Naive thymus-derived CD4-positive, alpha-beta T cell (primary cell): ENCODE results near the gene MMS22L. TPM values are rescaled to one million over a fixed set of nuclear protein-coding genes. Genes with fewer than 3 reads are reported as not detected.
"Not testable (repeated sequence)": the region's sequence is repeated elsewhere in the genome, so short reads cannot be mapped to it uniquely, and the experiment has no call there.

ENCODE experiments used
- ATAC-seq: fragments of 150-1000 bp; cut with Tn5 transposase; 2 replicates; pipeline ENCODE4 v1.10.0; 2021; ENCODE audit warnings: mild to moderate bottlenecking, moderate library complexity
- CTCF ChIA-PET: fragments of 350-600 bp; sonication (Branson Sonifier 250); formaldehyde crosslinking; loops from one replicate; lab custom pipeline; 2021; ENCODE audit warnings: antibody characterized with exemption; lab: Charles Lee
- POLR2A ChIA-PET: fragments of 350-600 bp; sonication (Branson Sonifier 250); formaldehyde crosslinking; loops from one replicate; lab custom pipeline; 2021; ENCODE audit warnings: antibody characterized with exemption, inconsistent platforms; lab: Charles Lee
- DNase-seq, 9 donors: peaks; one replicate each; pipeline versions ENCODE4 v3.0.0 to v3.0.0-alpha.2; 2020 to 2022; ENCODE audit warnings: mixed read lengths in 1 of 9
- H3K27ac ChIP-seq: one replicate; pipeline ENCODE4 v1.7.0; 2013; ENCODE audit warnings: mild to moderate bottlenecking, low read depth, low read length, moderate library complexity
- H3K27me3 ChIP-seq, 2 donors: one replicate each; pipeline ENCODE4 v1.7.0; 2013; ENCODE audit warnings: low read length in 2 of 2, mild to moderate bottlenecking in 2 of 2, moderate library complexity in 2 of 2; ENCODE audit not compliant: control insufficient read depth in 2 of 2, insufficient read depth in 2 of 2
- H3K36me3 ChIP-seq, 3 experiments: 1 replicate in 2 of 3; 2 replicates in 1 of 3; pipeline ENCODE4 v1.7.0; 2013; ENCODE audit warnings: low read length in 3 of 3, mild to moderate bottlenecking in 3 of 3, moderate library complexity in 1 of 3; ENCODE audit not compliant: insufficient read depth in 3 of 3, control insufficient read depth in 2 of 3
- H3K4me1 ChIP-seq, 2 donors: one replicate each; pipeline ENCODE4 v1.7.0; 2013; ENCODE audit warnings: low read length in 2 of 2, mild to moderate bottlenecking in 2 of 2, moderate library complexity in 1 of 2; ENCODE audit not compliant: control insufficient read depth in 2 of 2, insufficient read depth in 2 of 2
- H3K4me3 ChIP-seq: 2 replicates; pipeline ENCODE4 v1.7.0; 2013; ENCODE audit warnings: mild to moderate bottlenecking, low read length
- H3K9me3 ChIP-seq, 3 experiments: 1 replicate in 2 of 3; 2 replicates in 1 of 3; pipeline ENCODE4 v1.7.0; 2013; ENCODE audit warnings: low read length in 3 of 3; ENCODE audit not compliant: control insufficient read depth in 2 of 3
- H3K27ac Mint-ChIP-seq, 9 donors: one replicate each; pipeline ENCODE4 v1.8.0; 2020 to 2022; ENCODE audit warnings: mixed read lengths in 9 of 9, mild to moderate bottlenecking in 8 of 9, moderate library complexity in 5 of 9, inconsistent platforms in 2 of 9
- H3K27me3 Mint-ChIP-seq, 5 donors: one replicate each; pipeline ENCODE4 v1.8.0; 2021 to 2022; ENCODE audit warnings: mixed read lengths in 5 of 5, mild to moderate bottlenecking in 1 of 5
- H3K36me3 Mint-ChIP-seq, 5 donors: one replicate each; pipeline ENCODE4 v1.8.0; 2020 to 2022; ENCODE audit warnings: mixed read lengths in 5 of 5, mild to moderate bottlenecking in 3 of 5, inconsistent platforms in 1 of 5
- H3K4me1 Mint-ChIP-seq, 7 donors: one replicate each; pipeline ENCODE4 v1.8.0; 2020 to 2022; ENCODE audit warnings: mixed read lengths in 7 of 7, mild to moderate bottlenecking in 3 of 7, inconsistent platforms in 1 of 7
- H3K4me3 Mint-ChIP-seq, 10 donors: one replicate each; pipeline ENCODE4 v1.8.0; 2020 to 2022; ENCODE audit warnings: mild to moderate bottlenecking in 10 of 10, mixed read lengths in 10 of 10, moderate library complexity in 6 of 10, inconsistent platforms in 2 of 10
- H3K9me3 Mint-ChIP-seq, 11 donors: one replicate each; pipeline ENCODE4 v1.8.0; 2020 to 2022; ENCODE audit warnings: mixed read lengths in 11 of 11, mild to moderate bottlenecking in 4 of 11, inconsistent platforms in 1 of 11, moderate library complexity in 1 of 11
- intact Hi-C, 2 donors: fragments of 100-400 bp; cut with micrococcal nuclease; formaldehyde crosslinking; loops; one replicate each; pipeline ENCODE4 v1.15.1; 2023
- polyA plus RNA-seq, 2 donors: library from polyadenylated mRNA; unstranded; fragments of 300-500 nt; fragmentation: Illumina TruSeq; gene quantifications; one replicate each; pipeline ENCODE4 v1.2.3, GENCODE V29; 2021
- total RNA-seq, 6 experiments: library from RNA in 5 of 6; stranded (reverse) in 5 of 6; gene quantifications; 1 replicate in 5 of 6; 2 replicates in 1 of 6; pipeline ENCODE4 v1.2.3 and lab custom pipeline; 2021 to 2026

The MMS22L gene
- total and polyA plus RNA-seq, 7 experiments from 2014 or later, result 4.0 to 48.1 (median 12.1) TPM

DNA sequence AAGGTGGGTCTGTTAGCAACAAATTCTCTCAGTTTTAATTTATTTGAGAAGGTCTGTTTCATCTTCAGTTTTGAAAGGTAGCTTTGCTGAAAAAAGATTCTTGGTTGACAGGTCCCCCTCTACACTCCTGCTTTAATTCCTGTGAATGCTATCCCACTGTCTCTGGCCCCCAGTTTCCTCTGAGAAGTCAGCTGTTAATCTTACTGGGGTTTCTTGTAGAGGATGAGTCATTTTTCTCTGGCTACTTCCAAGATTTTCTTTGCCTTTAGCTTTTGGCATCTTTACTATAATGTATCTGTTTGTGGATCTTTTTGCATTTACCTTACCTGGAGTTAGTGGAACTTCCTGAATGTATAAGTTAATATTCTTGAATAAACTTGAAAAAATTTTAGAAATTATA lies 122.7 kb downstream of the MMS22L start:
- H3K4me1 ChIP-seq, result no peaks in the 10 kb centered on the region
- CTCF ChIA-PET, result no interaction called here
- Mint-ChIP-seq H3K4me3 (no peak overlapping the region), H3K9me3 (peaks cover 0 to 29% (median 10%) of the 10 kb centered on the region in 11 donors), H3K4me1 (no peaks in the 10 kb centered on the region), H3K27me3 (no peaks in the 10 kb centered on the region), H3K36me3 (peaks cover 26 to 76% (median 68%) of the 10 kb centered on the region in 5 donors), H3K27ac (no peak overlapping the region)
- H3K4me3 ChIP-seq, result no peak overlapping the region
- H3K27me3 ChIP-seq, result no peaks in the 10 kb centered on the region
- POLR2A ChIA-PET, result no interaction called here
- ATAC-seq, result no peak
- intact Hi-C loops, result no loop called here
- H3K27ac ChIP-seq, result no peak overlapping the region
- H3K36me3 ChIP-seq, result peaks cover 0 to 12% (median 0%) of the 10 kb centered on the region in 3 experiments
- no peaks in the 10 kb centered on the region for H3K9me3 ChIP-seq
- DNase-seq, result no peak

DNA sequence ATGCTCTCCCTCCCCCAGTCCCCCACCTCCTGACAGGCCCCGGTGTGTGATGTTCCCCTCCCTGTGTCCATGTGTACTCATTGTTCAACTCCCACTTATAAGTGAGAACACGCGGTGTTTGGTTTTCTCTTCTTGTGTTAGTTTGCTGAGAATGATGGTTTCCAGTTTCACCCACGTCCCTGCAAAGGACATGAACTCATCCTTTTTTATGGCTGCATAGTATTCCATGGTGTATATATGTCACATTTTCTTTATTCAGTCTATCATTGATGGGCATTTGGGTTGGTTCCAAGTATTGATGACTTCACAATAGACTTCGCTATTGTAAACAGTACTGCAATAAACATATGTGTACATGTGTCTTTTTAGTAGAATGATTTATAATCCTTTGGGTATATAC lies 127.6 kb downstream of the MMS22L start:
- H3K4me3 Mint-ChIP-seq, ATAC-seq, H3K27ac ChIP-seq, H3K27me3 ChIP-seq, CTCF ChIA-PET, H3K9me3 ChIP-seq, H3K4me3 ChIP-seq, H3K27ac Mint-ChIP-seq, POLR2A ChIA-PET, H3K36me3 ChIP-seq, DNase-seq, intact Hi-C loops, H3K27me3 Mint-ChIP-seq, H3K4me1 ChIP-seq, H3K4me1 Mint-ChIP-seq: not testable (repeated sequence)
- H3K9me3 Mint-ChIP-seq, result peaks cover 0 to 27% (median 10%) of the 10 kb centered on the region in 11 donors
- peaks cover 18 to 46% (median 45%) of the 10 kb centered on the region in 5 donors for H3K36me3 Mint-ChIP-seq

DNA sequence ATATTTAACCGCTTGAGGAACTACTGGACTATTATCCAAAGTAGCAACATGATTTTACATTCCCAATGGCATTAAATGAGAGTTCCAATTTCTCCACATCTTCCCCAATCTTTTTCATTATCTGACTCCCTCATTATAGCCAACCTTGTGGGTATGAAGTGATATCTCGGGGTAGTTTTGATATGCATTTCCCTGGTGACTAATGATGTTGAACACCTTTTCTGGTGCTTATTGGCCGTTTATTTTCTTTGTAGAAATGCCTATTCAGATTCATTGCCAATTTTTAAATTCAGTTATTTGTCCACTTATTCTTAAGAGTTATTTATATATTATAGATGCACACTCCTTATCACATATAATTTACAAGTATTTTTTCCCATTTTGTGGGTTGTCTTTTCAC lies 129.0 kb downstream of the MMS22L start:
- no peaks in the 10 kb centered on the region for H3K9me3 ChIP-seq
- CTCF ChIA-PET, result no interaction called here
- Mint-ChIP-seq H3K27me3 (no peaks in the 10 kb centered on the region), H3K4me3 (no peak overlapping the region), H3K36me3 (peaks cover 16 to 47% (median 39%) of the 10 kb centered on the region in 5 donors), H3K4me1 (peaks cover 0 to 1% (median 0%) of the 10 kb centered on the region in 7 donors), H3K9me3 (peaks cover 0 to 26% (median 10%) of the 10 kb centered on the region in 11 donors), H3K27ac (no peak overlapping the region)
- H3K4me3 ChIP-seq, result no peak overlapping the region
- intact Hi-C loops, result no loop called here
- ATAC-seq (no peak), DNase-seq (no peak)
- no peaks in the 10 kb centered on the region for H3K4me1 ChIP-seq
- H3K27ac ChIP-seq, result no peak overlapping the region
- no peaks in the 10 kb centered on the region for H3K36me3 ChIP-seq
- no peaks in the 10 kb centered on the region for H3K27me3 ChIP-seq
- POLR2A ChIA-PET, result no interaction called here

DNA sequence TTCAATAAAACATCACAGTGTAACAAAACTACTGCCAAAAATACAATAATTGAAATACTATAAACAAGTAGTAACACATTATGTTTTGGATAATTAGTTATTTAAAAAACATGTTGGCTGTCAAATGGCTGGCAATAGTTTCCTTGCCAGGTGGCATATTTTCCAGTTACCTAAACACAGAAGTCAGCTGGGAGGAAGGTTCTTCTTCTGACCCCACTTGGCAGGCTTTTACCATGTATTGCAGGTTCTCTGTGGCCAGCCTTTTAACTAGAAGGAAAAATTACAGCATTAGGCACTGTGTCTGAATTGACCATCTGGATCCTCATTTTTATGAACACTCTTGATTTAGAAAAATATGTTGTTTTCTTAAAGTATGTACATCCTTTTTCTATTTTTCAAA lies 131.4 kb downstream of the MMS22L start:
- H3K4me1 Mint-ChIP-seq, result peaks cover 0 to 1% (median 0%) of the 10 kb centered on the region in 7 donors
- DNase-seq (no peak), ATAC-seq (no peak)
- Histone ChIP-seq H3K27me3 (no peaks in the 10 kb centered on the region), H3K27ac (no peak overlapping the region), H3K4me3 (no peak overlapping the region), H3K36me3 (no peaks in the 10 kb centered on the region), H3K9me3 (no peaks in the 10 kb centered on the region), H3K4me1 (no peaks in the 10 kb centered on the region)
- H3K9me3 Mint-ChIP-seq, result peaks cover 0 to 10% (median 4%) of the 10 kb centered on the region in 11 donors
- H3K27ac Mint-ChIP-seq, result no peak overlapping the region
- H3K4me3 Mint-ChIP-seq, result no peak overlapping the region
- peaks cover 7 to 33% (median 23%) of the 10 kb centered on the region in 5 donors for H3K36me3 Mint-ChIP-seq
- POLR2A ChIA-PET, result no interaction called here
- CTCF ChIA-PET, result no interaction called here
- H3K27me3 Mint-ChIP-seq, result no peaks in the 10 kb centered on the region
- intact Hi-C loops, result no loop called here

DNA sequence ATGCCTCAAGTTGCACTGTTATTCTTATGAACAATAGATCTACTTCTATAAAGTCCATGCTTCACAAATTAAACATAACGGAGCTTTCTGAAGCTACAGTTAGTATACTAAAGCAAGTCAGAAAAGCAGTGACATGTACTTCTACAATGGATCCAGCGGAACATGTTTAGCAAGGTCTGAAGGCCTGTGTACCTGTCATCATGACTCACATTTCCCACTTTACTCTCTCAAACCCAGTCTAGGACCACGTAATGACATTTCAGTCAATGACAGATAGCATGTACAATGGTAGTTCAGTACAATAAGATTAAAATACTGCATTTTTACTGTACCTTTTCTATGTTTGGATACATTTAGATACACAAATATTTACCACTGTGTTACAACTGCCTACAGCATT lies 132.1 kb downstream of the MMS22L start:
- intact Hi-C loops, result no loop called here
- peaks cover 0 to 6% (median 0%) of the 10 kb centered on the region in 11 donors for H3K9me3 Mint-ChIP-seq

DNA sequence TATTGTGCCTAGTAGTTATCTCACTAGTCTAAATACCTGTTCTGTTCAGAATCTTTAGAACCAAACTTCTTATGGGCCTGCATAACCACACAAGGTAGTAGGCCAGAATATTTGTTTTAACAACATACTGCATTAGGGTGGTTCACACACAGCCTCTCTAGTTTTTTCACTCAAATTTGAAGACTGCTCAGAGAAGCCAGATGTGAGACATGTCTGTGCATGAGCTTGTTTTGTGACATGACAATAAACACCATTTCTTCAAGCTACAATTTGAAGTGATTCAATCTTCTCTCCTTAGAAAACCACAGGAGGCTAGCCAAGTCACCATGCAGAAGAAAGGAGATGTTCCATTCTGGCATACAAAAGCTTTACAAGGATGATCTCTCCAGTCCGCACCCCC lies 135.6 kb downstream of the MMS22L start:
- ATAC-seq, result no peak
- no peak overlapping the region for H3K4me3 ChIP-seq
- H3K4me1 ChIP-seq, result no peaks in the 10 kb centered on the region
- H3K27ac Mint-ChIP-seq, result no peak overlapping the region
- H3K36me3 ChIP-seq, result no peaks in the 10 kb centered on the region
- DNase-seq, result no peak
- no peaks in the 10 kb centered on the region for H3K9me3 ChIP-seq
- peaks cover 0 to 26% (median 21%) of the 10 kb centered on the region in 5 donors for H3K36me3 Mint-ChIP-seq
- H3K27ac ChIP-seq, result no peak overlapping the region
- no peaks in the 10 kb centered on the region for H3K27me3 Mint-ChIP-seq
- no peak overlapping the region for H3K4me3 Mint-ChIP-seq
- H3K4me1 Mint-ChIP-seq, result no peaks in the 10 kb centered on the region
- H3K27me3 ChIP-seq, result no peaks in the 10 kb centered on the region
- ChIA-PET POLR2A (no interaction called here), CTCF (no interaction called here)
- no peaks in the 10 kb centered on the region for H3K9me3 Mint-ChIP-seq
- intact Hi-C loops, result no loop called here

More for the DNA sequence above, 132.1 kb downstream of the MMS22L start:
- CTCF ChIA-PET, result no interaction called here
- no peaks in the 10 kb centered on the region for H3K27me3 ChIP-seq
- H3K4me1 ChIP-seq, result no peaks in the 10 kb centered on the region
- Mint-ChIP-seq H3K27ac (no peak overlapping the region), H3K4me1 (peaks cover 0 to 1% (median 0%) of the 10 kb centered on the region in 7 donors), H3K4me3 (no peak overlapping the region), H3K36me3 (peaks cover under 1 to 26% (median 20%) of the 10 kb centered on the region in 5 donors), H3K27me3 (no peaks in the 10 kb centered on the region)
- no peak for DNase-seq
- H3K4me3 ChIP-seq, result no peak overlapping the region
- H3K36me3 ChIP-seq, result no peaks in the 10 kb centered on the region
- POLR2A ChIA-PET, result no interaction called here
- no peaks in the 10 kb centered on the region for H3K9me3 ChIP-seq
- no peak for ATAC-seq
- no peak overlapping the region for H3K27ac ChIP-seq

DNA sequence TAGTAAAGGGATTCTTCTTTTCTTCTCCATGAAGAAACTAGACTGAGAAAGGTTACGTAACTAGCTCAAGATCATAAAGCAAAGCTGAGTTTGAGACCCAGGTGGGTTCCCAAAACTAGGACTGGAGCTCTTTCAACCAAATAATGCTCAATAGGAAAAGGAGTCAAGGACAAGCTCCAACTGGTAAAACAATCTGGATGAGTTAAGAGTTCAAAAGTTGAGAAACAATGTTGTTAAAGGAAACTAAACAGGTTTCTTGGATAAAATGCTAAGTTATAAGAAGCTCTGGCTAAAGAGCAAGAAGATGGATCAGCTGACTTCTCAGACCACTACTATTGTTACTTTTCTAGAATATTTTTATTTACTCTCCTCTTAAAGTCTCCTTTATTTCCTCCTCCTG lies 137.3 kb downstream of the MMS22L start:
- H3K27ac ChIP-seq, result no peak overlapping the region
- H3K4me1 ChIP-seq, result no peaks in the 10 kb centered on the region
- H3K36me3 Mint-ChIP-seq, result peaks cover 0 to 26% (median 21%) of the 10 kb centered on the region in 5 donors
- no peaks in the 10 kb centered on the region for H3K9me3 Mint-ChIP-seq
- H3K9me3 ChIP-seq, result no peaks in the 10 kb centered on the region
- H3K4me3 Mint-ChIP-seq, result no peak overlapping the region
- no peak overlapping the region for H3K27ac Mint-ChIP-seq
- intact Hi-C loops, result no loop called here
- ChIA-PET CTCF (no interaction called here), POLR2A (no interaction called here)
- no peaks in the 10 kb centered on the region for H3K27me3 ChIP-seq
- H3K27me3 Mint-ChIP-seq, result no peaks in the 10 kb centered on the region
- ATAC-seq, result no peak
- no peaks in the 10 kb centered on the region for H3K4me1 Mint-ChIP-seq
- H3K4me3 ChIP-seq, result no peak overlapping the region
- no peak for DNase-seq
- no peaks in the 10 kb centered on the region for H3K36me3 ChIP-seq
